NCI-H2196 (cell line): ENCODE data around the gene TALDO1.

Experiments used
- DNase-seq: peaks from one replicate; lab custom pipeline; 2025; ENCODE audit not compliant: unreplicated experiment; lab: John Stamatoyannopoulos, UW

Gene TALDO1

GRCh38 chr11:798093-798713 is 50.9 kb downstream of the TALDO1 start, which contains the start of gene SLC25A22:
TSS of gene SLC25A22 (minus strand) at chr11:798281. CDS start at chr11:795006, 3,275 bp downstream.
- peak; percentile 90 for DNase-seq

GRCh38 chr11:799641-800316 is 52.5 kb downstream of the TALDO1 start:
- no peak for DNase-seq

- DNase-seq = no peak
Measured at GRCh38 chr11:800473-800872, 53.2 kb downstream of the TALDO1 start.

- DNase-seq = no peak
Measured at GRCh38 chr11:801097-801780, 54.0 kb downstream of the TALDO1 start.

GRCh38 chr11:802018-802617 is 54.9 kb downstream of the TALDO1 start:
- no peak for DNase-seq

GRCh38 chr11:802693-803466 is 55.6 kb downstream of the TALDO1 start:
- DNase-seq = peak; percentile 11

- DNase-seq = no peak
Measured at GRCh38 chr11:803467-803742, 56.1 kb downstream of the TALDO1 start.

GRCh38 chr11:803770-804598 is 56.7 kb downstream of the TALDO1 start:
- DNase-seq = no peak

GRCh38 chr11:804599-804964 is 57.3 kb downstream of the TALDO1 start:
- DNase-seq = no peak

- DNase-seq = no peak
Measured at GRCh38 chr11:808427-809286, 61.4 kb downstream of the TALDO1 start.

GRCh38 chr11:809287-810039 is 62.2 kb downstream of the TALDO1 start, which contains the start of gene RPLP2:
TSS of gene RPLP2 (plus strand) at chr11:809967. CDS start at chr11:810235, 268 bp downstream.
- peak; percentile 98 for DNase-seq

GRCh38 chr11:810040-810567 is 62.8 kb downstream of the TALDO1 start:
- no peak for DNase-seq

- no peak for DNase-seq
Measured at GRCh38 chr11:811446-812245, 64.4 kb downstream of the TALDO1 start.

GRCh38 chr11:812390-812789 is 65.1 kb downstream of the TALDO1 start:
- DNase-seq = no peak

- DNase-seq = no peak
Measured at GRCh38 chr11:813072-813455, 65.8 kb downstream of the TALDO1 start.

GRCh38 chr11:813456-814096 is 66.3 kb downstream of the TALDO1 start:
- no peak for DNase-seq
